Right ventricle myocardium superior (tissue), 1 donor: ENCODE data around the gene PRKRA. TPM values are rescaled to one million over a fixed set of nuclear protein-coding genes. Genes with fewer than 3 reads are reported as not detected.

Experiments used
- ATAC-seq: fragments of 200-7000 bp; cut with Tn5 transposase; one replicate; pipeline ENCODE4 v1.9.1; 2020; ENCODE audit warnings: mild to moderate bottlenecking; ENCODE audit not compliant: poor library complexity
- DNase-seq: peaks from one replicate; pipeline ENCODE4 v3.0.0-alpha.2; 2020
- intact Hi-C: fragments of 100-400 bp; cut with DNase I; formaldehyde crosslinking; loops from one replicate; pipeline ENCODE4 v1.11.2; 2022
- long read RNA-seq: library from polyadenylated mRNA; unstranded; transcript quantifications from one replicate; pipeline ENCODE4 v2.0.0, GENCODE V29; 2021
- total RNA-seq: library from RNA; stranded (reverse); fragmentation: NEBNext Ultra II Directional; extraction: Animal tissue kit (Norgen Biotek cat#: 25700); gene quantifications from one replicate; pipeline ENCODE4 v1.2.1, GENCODE V29; 2021
- donor health status: DM: no; HTN: yes; CAD: no; lungs with severe emphysema.

PRKRA gene
- total RNA-seq: 42.7 TPM
- long read RNA-seq, transcript PRKRA-201 (8 exons, 1,826 nt): major isoform, 106 of 134 reads
- long read RNA-seq, partial matches to known transcripts: 3 of 134 reads
- long read RNA-seq, other reads (novel, unspliced or antisense): 24 of 134 reads

DNA sequence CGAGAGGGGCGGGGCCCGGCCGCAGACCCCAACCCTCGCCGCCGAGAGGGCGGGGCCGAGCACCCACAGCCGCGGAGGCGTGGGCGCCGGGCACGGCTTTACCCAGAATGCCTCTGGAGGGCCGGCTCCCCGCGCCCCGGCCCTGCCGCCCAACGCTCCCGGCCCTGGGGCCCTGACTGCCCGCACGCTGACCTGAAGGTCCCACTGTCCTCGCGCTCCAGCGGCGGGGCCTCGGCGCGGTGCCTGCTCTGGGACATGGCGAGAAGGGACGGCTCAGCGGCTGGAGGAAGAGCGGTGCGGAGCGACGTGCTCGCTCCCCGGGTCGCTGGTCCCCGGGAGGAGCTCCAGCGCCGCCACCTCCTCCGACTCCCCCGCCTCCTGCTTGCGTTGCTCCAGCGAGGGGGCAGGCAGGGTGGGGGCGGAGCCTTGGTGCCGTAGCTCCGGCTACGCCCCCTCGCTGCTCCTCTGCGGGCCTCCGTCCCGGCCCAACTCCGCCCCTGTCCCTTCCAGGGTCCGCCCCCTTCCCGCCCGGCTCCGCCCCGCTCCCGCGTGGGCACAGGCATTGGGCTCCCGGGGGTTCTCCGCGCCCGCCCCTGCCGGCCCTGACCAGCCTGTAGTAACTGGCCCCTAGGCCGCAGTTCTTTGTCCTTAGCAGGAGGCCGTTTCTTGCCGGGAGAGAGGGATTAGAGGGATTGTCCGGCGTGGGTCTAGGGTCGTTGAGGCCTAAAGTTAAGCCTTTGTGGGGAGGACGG, at the start of gene PRKRA, which contains the start of gene PJVK:
Gene PRKRA (minus strand): TSS at position 402 of the 752 bp plus-strand sequence. CDS start 145 bp downstream, at position 257.
Gene PJVK (plus strand): TSS at position 605 of the 752 bp plus-strand sequence. CDS start 2,032 bp downstream, outside the sequence.
- peak; percentile 98 for ATAC-seq
- peak; percentile 98 for DNase-seq
- intact Hi-C loops: no loop called here

DNA sequence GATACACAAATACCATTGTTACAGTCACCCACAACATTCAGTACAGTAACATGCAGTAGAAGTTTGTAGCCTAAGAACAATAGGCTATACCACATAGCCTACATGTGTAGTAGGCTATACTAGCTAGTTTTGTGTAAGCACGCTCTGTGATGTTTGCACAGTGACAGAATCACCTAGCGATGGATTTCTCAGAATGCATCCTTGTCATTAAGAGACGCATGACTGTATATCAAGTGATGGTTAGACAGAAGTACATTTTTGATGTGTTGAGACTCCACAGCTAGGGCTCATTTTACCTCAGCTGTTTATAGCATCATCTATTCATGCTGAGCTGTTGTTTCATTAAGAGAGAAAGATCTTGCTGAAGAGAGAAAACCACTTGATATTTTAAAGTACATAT, 48.7 kb upstream of the PRKRA start:
- intact Hi-C loops: no loop called here
- DNase-seq (no peak), ATAC-seq (no peak)

DNA sequence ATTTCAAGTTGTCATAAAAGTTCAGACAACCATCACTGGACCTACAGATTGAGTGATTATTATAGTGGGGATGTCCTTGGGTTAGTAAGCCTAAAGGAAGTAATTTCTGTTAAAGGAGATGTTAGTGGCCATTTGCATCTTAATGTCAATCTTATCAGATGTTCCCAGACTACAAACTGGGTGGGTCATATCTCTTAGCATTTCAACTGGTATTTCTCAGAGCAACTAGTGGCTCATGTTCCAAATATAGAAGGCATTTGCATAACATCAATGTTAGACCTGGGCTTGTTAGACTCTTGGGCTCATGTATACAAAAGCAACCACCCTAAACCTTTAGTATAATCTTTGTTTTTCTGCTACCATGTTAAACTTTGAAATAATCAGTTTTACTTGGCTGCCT, 47.2 kb upstream of the PRKRA start:
- intact Hi-C loops: no loop called here
- DNase-seq (no peak), ATAC-seq (no peak)

DNA sequence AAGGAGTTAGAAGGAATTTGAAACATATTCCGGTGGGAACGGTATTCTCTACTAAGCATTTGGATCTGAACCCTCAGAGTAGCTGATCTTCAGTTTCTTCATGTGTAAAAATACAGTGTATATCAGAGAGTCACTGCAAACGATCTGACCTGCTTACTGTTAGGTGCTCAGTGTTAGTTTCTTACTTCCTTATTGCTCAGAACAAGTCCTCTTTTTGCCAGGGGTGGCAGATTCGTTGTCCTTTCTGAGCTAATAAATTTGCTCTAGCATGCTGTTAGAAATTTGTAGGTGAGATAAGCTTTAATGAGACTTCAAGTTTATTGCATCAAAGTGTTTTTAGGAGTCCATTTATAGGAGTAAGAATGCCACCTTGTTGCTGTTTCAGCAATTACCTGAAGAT, 45.1 kb upstream of the PRKRA start:
- ATAC-seq: no peak
- intact Hi-C loops: no loop called here
- DNase-seq: no peak

DNA sequence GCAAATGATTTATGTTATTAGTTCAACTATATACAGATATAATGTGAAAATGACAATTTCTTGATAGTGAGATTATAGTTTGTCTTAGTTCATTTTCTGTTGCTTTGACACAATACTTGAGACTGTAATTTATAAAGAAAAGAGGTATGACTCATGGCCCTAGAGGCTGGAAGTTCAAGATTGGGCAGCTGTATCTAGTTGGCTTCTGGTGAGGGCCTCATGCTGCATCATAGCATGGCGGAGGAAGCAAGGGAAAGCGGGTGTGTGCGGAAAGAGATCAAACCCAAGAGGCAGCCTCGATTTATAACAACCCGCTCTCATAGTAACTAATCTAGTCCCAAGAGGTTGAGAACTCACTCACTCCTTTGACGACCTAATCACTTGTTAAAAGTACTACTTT, 40.6 kb upstream of the PRKRA start:
- intact Hi-C loops: no loop called here
- DNase-seq (no peak), ATAC-seq (no peak)

DNA sequence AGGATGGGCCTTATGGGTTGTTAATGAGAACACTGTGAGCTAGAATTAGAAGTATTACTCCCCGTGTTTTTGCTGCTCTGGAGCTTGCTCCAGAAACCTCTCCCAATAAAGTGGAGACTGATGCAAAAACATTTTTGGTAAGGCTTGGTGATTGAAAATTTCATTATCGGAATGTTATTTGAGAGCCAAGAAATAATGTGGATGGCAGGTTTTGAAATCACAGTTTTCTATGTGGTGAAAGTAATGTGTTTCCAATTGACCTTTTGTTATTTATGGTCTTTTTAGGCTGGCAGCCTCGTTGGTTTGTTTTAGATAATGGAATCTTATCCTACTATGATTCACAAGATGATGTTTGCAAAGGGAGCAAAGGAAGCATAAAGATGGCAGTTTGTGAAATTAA, 34.4 kb upstream of the PRKRA start:
- intact Hi-C loops: no loop called here
- DNase-seq: no peak
- ATAC-seq: no peak

DNA sequence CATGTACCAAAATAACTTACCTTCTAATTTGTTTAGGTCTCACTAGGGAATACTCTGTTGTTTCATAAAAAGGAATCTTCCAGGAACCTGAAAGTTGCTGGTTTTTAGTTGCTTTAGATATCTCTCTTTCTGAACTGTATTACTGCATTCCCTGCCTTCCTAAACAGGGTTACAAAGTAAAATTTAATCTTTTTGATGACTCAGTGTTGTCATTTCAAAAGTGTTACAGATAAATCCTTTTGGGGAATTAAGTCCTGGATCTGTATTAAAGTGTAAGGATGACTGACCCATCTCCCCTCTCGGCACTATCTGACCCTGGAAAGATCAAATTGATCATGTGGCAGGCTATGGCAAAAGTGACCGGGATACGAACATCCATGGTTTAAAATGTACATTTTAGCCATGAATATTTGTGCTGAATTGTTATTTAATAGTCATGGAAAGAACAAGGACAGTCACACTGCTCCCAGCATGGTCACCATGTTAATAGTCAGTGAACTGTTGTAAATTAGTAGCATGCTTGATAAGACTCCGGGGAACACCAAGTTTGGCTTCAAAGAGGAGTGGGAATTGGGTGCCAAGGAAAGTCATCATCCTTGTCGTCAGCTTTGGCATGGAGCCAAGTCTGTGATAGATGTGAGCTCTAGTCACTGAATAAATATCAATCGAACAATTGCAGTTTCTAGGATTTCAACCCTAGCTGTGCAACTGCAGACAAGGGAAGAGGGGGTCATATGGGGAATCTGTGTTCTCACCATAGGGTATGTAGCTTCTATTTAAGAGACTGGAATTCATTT, 33.5 kb upstream of the PRKRA start:
- DNase-seq (peak; percentile 43), ATAC-seq (no peak)
- intact Hi-C loops: no loop called here

DNA sequence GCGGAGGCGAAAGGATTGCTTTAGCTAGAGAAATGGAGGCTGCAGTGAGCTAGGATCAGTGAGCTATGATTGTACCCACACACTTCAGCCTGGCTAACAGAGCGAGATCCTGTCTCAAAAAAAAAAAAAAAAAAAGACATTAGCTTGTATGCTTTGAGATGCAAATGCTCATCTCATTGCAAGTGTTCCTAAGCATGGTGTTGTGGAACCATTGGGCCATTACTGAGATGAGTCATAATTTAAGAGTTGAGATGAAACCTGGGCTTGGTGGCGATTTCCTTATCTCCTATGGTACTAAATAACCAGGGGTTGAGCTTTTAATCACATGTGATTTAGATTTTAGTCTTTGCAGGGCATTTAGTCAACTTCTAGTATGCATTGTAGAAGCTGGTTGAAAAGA, 31.5 kb upstream of the PRKRA start:
- DNase-seq: no peak
- intact Hi-C loops: no loop called here

DNA sequence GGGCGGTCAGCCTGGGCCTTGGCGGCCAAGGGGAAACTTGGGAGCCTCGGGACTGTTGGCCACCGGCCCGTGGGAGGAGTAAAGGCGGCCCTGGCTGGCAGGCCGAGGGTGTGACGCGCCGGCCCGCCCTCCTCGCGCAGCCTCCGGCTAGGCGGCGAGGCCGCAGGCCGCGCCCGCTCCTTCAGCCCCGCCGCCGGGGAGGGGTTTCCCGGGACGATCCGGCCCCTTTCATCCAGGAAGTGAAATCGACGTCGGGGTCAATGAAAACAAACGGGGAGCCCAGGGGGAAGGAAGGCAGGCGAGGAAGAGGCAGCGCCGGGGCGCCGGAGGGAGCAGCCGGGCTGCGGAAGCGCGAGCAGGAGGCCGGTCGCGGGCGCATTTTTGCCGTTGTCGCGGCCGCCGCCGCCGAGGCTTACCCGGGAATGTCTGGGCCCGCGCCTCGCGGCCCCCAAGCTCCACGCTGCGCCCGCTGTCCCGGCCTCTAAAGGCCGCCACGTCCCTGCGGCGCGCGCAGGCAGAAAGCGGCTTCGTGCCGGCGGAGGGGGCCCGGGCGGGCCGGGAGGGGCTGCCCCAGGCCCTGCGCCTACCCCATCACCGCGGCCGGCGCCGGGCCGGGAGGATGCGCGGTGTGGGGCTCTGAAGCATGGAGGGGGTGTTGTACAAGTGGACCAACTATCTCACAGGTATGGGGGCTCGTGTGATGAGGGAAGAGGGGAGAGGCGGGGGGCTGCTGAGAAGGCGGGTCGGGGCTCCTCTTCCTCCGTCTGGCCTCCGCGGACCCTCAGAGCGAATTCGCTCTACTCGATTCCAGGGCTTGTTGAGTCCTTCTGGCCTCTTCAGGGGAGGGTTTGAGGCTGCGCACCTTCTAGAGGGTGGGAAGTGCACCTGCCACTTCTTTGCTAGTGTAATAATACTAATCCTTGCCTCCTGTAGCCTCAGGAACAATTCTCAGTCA, 29.5 kb upstream of the PRKRA start, which contains the start of gene PLEKHA3:
Gene PLEKHA3 (plus strand): TSS at position 231 of the 955 bp plus-strand sequence. CDS start 413 bp downstream, at position 644.
- intact Hi-C loops: no loop called here
- DNase-seq: peak; percentile 98
- ATAC-seq: peak; percentile 93

More for the DNA sequence above, 31.5 kb upstream of the PRKRA start:
- no peak for ATAC-seq

DNA sequence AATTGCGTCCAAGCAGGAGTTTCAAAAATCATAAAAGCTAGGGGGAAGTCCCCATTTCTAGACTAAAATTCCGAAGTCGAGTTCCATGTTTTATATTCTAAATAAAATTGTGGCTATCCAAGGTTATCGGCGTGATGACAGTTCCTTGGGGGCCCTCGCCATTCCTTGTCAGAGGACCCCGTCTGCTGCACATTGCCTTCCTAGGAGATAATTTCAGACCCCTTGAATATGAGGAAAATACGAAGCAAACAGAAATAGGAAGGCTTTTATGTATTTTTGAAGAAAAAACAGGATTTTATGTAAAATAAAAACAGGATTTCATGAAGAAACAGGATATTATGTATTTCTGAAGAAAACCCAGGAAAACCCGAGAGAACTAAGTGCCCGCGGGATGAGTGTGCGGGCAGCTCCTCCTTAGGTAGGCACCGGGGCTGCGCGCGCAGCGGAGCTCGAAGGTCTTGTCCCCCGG, 28.8 kb upstream of the PRKRA start:
- ATAC-seq: no peak
- no peak for DNase-seq
- intact Hi-C loops: no loop called here

DNA sequence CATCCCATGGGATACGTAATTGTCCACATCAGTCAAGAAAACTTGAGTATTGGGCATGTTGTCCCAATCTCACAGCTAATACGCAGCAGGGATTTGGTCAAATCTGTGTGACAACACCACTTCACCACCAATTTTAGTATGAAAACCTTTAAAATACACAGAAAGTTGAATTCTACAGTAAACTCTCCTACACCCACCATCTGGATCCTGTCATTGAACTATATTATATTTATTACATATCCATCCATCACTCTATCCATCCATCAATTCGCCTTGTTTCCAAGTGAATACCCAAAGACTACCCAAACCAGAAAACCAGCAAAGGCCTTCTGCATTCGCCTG, 28.3 kb upstream of the PRKRA start:
- DNase-seq (no peak), ATAC-seq (no peak)
- intact Hi-C loops: no loop called here

DNA sequence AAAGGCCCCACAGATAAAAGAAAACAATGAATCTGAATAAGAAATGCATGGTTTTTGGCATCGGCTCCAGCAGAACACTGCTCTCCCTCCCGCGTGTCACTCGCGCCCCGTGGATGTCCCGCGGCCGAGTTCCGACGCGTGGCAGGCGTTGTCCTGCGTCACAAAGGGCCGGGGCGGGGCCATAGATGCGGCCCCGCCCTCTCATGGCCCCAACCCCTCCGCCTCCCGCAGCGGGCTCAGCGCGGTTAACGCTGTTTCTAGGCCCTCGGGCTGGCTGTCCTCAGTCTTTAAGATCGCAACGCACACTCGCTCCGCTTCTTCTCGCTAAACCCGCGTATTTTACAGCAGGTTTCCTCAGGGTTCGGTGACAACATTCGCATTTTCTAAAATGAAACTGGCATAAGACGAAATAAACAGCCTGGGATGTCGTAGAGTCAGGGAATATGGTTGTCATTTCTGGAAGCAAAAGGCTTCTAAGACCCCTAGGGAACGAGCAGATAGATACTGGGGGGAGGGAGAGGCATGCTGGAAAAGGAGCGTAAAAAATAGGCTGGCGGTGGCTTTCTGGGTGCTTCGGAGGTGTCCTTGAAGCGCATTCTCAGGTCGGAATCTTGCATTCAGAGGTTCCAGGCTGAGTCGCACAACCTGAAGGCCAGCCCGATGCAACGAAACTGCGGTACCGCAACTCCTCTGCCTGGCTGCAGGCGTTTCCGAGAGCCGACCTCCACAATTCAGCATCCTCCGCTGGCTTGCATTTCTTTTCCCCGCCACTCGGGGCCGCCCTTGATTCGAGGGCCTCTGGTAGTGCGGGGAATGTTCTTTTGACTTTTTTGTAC, 27.7 kb upstream of the PRKRA start, which contains the start of gene FKBP7:
Gene FKBP7 (minus strand): TSS at position 162 of the 836 bp plus-strand sequence. CDS start 101 bp downstream, at position 61.
- intact Hi-C loops: no loop called here
- ATAC-seq: peak; percentile 87
- peak; percentile 94 for DNase-seq

DNA sequence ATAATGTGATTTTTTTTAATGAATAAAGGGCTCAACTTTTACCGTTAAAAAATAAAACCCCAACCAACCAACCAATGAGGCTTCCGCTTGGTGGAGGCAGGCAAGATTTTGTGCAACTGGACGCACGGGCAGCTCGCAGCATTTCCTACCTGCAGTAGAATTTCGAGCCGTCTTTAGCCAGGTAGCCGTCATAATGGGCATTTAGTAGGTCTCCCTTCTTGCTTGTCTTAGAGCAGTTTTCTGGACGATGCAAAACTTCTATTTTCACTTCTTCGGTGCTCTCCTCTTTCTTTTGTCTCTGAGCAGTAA, 27.1 kb upstream of the PRKRA start:
- intact Hi-C loops: no loop called here
- DNase-seq: no peak
- ATAC-seq: no peak

DNA sequence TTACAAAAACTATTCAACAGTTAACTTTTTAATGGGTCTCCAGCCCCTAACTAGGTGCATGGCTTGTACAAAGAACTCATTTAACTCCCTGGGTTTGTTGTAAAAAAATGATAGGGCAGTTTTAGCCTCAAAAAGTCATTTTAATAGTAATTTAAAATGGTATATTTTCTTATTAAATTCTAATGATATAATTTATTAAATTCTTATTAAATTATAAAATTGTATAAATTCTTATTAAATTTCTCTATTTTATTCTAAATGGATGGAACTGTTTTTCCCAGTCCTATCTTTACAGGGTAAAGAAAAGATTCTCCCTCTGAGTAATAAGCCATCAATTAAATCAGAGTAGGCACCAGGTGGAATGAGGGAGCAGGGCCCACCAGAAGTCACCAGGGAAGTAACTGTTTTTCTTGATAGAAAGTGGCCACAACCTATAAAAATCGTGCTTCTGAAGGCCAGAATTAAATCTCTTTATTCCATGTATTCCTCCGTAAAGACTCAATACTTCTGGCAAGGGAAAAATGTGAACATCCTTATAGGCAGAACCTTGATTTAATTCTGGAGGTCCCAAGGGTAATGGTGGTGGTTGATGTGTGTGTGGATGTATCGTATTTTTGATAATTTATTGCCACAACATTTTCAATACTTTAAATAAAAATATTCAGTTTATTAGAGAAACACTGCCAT, 26.6 kb upstream of the PRKRA start:
- no peak for ATAC-seq
- no peak for DNase-seq
- intact Hi-C loops: no loop called here

DNA sequence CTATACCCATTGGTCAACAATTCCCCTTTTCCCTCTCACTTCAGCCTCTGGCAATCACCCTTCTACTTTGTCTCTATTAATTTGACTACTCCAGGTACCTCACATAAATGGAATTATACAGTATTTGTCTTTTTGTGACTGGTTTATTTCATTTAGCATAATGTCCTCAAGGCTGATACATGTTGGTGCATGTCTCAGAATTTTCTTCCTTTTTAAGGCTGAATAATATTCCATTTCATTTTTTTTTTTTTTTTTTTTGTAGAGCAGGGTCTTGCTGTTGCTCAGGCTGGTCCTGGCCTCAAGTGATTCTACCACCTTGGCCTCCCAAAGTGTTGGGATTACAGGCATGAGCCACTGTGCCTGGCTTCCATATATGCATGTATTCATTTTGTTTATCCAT, 25.5 kb upstream of the PRKRA start:
- DNase-seq (no peak), ATAC-seq (no peak)
- intact Hi-C loops: no loop called here

DNA sequence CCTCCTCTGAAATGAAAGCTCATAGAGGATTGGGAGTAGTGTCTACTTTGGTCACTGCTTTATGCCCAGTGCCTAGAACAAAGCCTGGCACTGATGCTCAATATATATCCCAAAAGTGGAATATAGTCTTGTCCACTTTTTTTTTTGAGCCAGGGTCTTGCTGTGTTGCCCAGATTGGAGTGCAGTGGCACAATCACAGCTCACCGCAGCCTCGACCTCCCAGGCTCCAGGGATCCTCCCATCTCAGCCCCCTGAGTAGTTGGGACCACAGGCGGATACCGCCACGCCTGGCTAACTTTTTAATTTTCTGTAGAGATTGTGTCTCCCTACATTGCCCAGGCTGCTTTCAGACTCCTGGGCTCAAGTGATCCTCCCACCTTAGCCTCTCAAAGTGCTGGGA, 23.6 kb upstream of the PRKRA start:
- DNase-seq (no peak), ATAC-seq (no peak)
- intact Hi-C loops: no loop called here

DNA sequence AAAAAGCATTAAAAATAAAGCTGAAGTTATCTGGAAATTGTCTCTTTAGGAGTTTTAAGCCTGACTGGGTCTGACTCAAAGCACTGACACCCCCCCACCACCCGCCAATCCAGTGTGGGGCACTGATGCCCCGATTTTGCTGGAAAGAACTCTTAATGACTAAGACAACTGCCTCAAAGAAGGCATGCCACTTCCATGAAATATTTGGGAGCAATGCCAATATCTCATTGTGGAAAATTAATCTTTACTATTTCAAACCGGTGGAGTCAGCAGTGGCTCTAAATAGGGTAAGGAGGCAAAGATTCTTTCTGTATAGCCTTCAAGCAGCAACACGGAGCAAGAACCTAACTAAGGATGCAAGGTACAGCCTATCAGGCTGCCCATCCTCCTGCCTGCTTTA, 23.0 kb upstream of the PRKRA start:
- DNase-seq: no peak
- intact Hi-C loops: no loop called here

More for the DNA sequence above, 23.0 kb upstream of the PRKRA start:
- no peak for ATAC-seq
